Left cardiac atrium (tissue), 4 donors: Measurements from ENCODE around the gene RANBP17. TPM values are rescaled to one million over a fixed set of nuclear protein-coding genes. Genes with fewer than 3 reads are reported as not detected.
"Not testable (repeated sequence)": the region's sequence is repeated elsewhere in the genome, so short reads cannot be mapped to it uniquely, and the experiment has no call there.

Experiments
- ATAC-seq, 2 donors: fragments of 200-7000 bp; cut with Tn5 transposase; one replicate each; pipeline ENCODE4 v1.9.1; 2020; ENCODE audit warnings: mild to moderate bottlenecking in 2 of 2, moderate library complexity in 2 of 2
- DNase-seq: peaks from one replicate; pipeline ENCODE4 v3.0.0-alpha.2; 2020
- intact Hi-C, 2 donors: fragments of 100-400 bp; cut with DNase I; formaldehyde crosslinking; loops; one replicate each; pipeline versions ENCODE4 v1.14.1 to v1.15.1; 2022 to 2023
- total RNA-seq, 2 donors: library from RNA; stranded (reverse); fragmentation: NEBNext Ultra II Directional; extraction: Animal tissue kit (Norgen Biotek cat#: 25700); gene quantifications; one replicate each; pipeline ENCODE4 v1.2.1, GENCODE V29; 2021
- donor health status: DM: no; HTN: yes; CAD: no.
- donor health status: DM: no; HTN: yes; CAD: no; lungs with severe emphysema.
- donor health status: DM: yes; HTN: yes; CAD: no.
- donor health status: Dilated cardiomyopathy.

The RANBP17 gene
- total RNA-seq, 2 donors from 2014 or later = 4.2 to 7.3 TPM

- intact Hi-C loops = no loop called here
- ATAC-seq (no peak), DNase-seq (no peak)
Observed at GRCh38 chr5:170861667-170861916, 226 bp upstream of the RANBP17 start.

GRCh38 chr5:170863646-170864045 is 1.8 kb downstream of the RANBP17 start:
- intact Hi-C loops = no loop called here
- no peak for DNase-seq
- ATAC-seq = no peak

- intact Hi-C loops = no loop called here
Observed at GRCh38 chr5:170865622-170866021, 3.8 kb downstream of the RANBP17 start.

GRCh38 chr5:170867825-170868224 is 6.0 kb downstream of the RANBP17 start:
- intact Hi-C loops = no loop called here
- ATAC-seq = no peak
- no peak for DNase-seq

More at GRCh38 chr5:170865622-170866021, 3.8 kb downstream of the RANBP17 start:
- DNase-seq = no peak
- no peak for ATAC-seq

GRCh38 chr5:170870390-170870789 is 8.6 kb downstream of the RANBP17 start:
- ATAC-seq, intact Hi-C loops, DNase-seq: not testable (repeated sequence)

GRCh38 chr5:170874017-170874416 is 12.2 kb downstream of the RANBP17 start:
- DNase-seq (no peak), ATAC-seq (no peak)
- intact Hi-C loops = no loop called here

- no peak for DNase-seq
- no peak for ATAC-seq
Observed at GRCh38 chr5:170875811-170876210, 14.0 kb downstream of the RANBP17 start.

GRCh38 chr5:170880084-170880483 is 18.3 kb downstream of the RANBP17 start:
- ATAC-seq = no peak
- no peak for DNase-seq
- intact Hi-C loops = no loop called here

More at GRCh38 chr5:170875811-170876210, 14.0 kb downstream of the RANBP17 start:
- intact Hi-C loops = no loop called here

GRCh38 chr5:170882345-170882744 is 20.5 kb downstream of the RANBP17 start:
- ATAC-seq = no peak
- no peak for DNase-seq
- intact Hi-C loops = no loop called here

GRCh38 chr5:170885256-170885655 is 23.4 kb downstream of the RANBP17 start:
- no peak for ATAC-seq
- intact Hi-C loops = no loop called here
- no peak for DNase-seq

GRCh38 chr5:170885809-170886208 is 24.0 kb downstream of the RANBP17 start:
- intact Hi-C loops = no loop called here
- ATAC-seq = no peak

GRCh38 chr5:170886210-170886894 is 24.5 kb downstream of the RANBP17 start:
- ATAC-seq (no peak), DNase-seq (no peak)
- intact Hi-C loops = no loop called here

More at GRCh38 chr5:170885809-170886208, 24.0 kb downstream of the RANBP17 start:
- no peak for DNase-seq

- ATAC-seq (no peak), DNase-seq (no peak)
- intact Hi-C loops = no loop called here
Observed at GRCh38 chr5:170892196-170892595, 30.4 kb downstream of the RANBP17 start.

GRCh38 chr5:170894665-170895064 is 32.8 kb downstream of the RANBP17 start:
- DNase-seq (no peak), ATAC-seq (no peak)
- intact Hi-C loops = no loop called here

GRCh38 chr5:170896779-170897178 is 35.0 kb downstream of the RANBP17 start:
- intact Hi-C loops = no loop called here
- ATAC-seq (no peak), DNase-seq (no peak)

- intact Hi-C loops = no loop called here
- no peak for ATAC-seq
- no peak for DNase-seq
Observed at GRCh38 chr5:170903075-170903474, 41.3 kb downstream of the RANBP17 start.

GRCh38 chr5:170907758-170908157 is 45.9 kb downstream of the RANBP17 start:
- DNase-seq (no peak), ATAC-seq (no peak)
- intact Hi-C loops = no loop called here

GRCh38 chr5:170913573-170913972 is 51.8 kb downstream of the RANBP17 start:
- intact Hi-C loops = no loop called here
- DNase-seq (no peak), ATAC-seq (no peak)

GRCh38 chr5:170917113-170917512 is 55.3 kb downstream of the RANBP17 start:
- intact Hi-C loops = no loop called here
- DNase-seq (no peak), ATAC-seq (no peak)

GRCh38 chr5:170920196-170920595 is 58.4 kb downstream of the RANBP17 start:
- intact Hi-C loops = no loop called here
- ATAC-seq = no peak
- no peak for DNase-seq

- DNase-seq, intact Hi-C loops, ATAC-seq: not testable (repeated sequence)
Observed at GRCh38 chr5:170922331-170922730, 60.5 kb downstream of the RANBP17 start.
